EH (cell line): ENCODE results near the gene ASB7.

Experiments
- DNase-seq: peaks from one replicate; pipeline ENCODE4 v3.0.0-alpha.2; 2015; ENCODE audit warnings: low read depth

The ASB7 gene

GRCh38 chr15:100597862-100598261 is 4.5 kb upstream of the ASB7 start:
- no peak for DNase-seq

- DNase-seq = no peak
Observed at GRCh38 chr15:100598655-100599054, 3.7 kb upstream of the ASB7 start.

- peak; percentile 9 for DNase-seq
Observed at GRCh38 chr15:100601163-100601562, 1.2 kb upstream of the ASB7 start.

GRCh38 chr15:100601617-100602063 is 749 bp upstream of the ASB7 start:
- DNase-seq = no peak

GRCh38 chr15:100602823-100603393 is 519 bp downstream of the ASB7 start:
- peak; percentile 41 for DNase-seq

GRCh38 chr15:100612539-100612938 is 10.2 kb downstream of the ASB7 start:
- no peak for DNase-seq

- no peak for DNase-seq
Observed at GRCh38 chr15:100613208-100613607, 10.8 kb downstream of the ASB7 start.

- no peak for DNase-seq
Observed at GRCh38 chr15:100614336-100614735, 11.9 kb downstream of the ASB7 start.

GRCh38 chr15:100614918-100615317 is 12.5 kb downstream of the ASB7 start:
- no peak for DNase-seq

- DNase-seq = no peak
Observed at GRCh38 chr15:100615801-100616200, 13.4 kb downstream of the ASB7 start.

GRCh38 chr15:100616700-100617099 is 14.3 kb downstream of the ASB7 start:
- no peak for DNase-seq

- peak; percentile 78 for DNase-seq
Observed at GRCh38 chr15:100623301-100623700, 20.9 kb downstream of the ASB7 start.

- DNase-seq = peak; percentile 75
Observed at GRCh38 chr15:100627789-100628395, 25.5 kb downstream of the ASB7 start.

- peak; percentile 56 for DNase-seq
Observed at GRCh38 chr15:100628746-100629145, 26.4 kb downstream of the ASB7 start.

GRCh38 chr15:100631831-100632230 is 29.4 kb downstream of the ASB7 start:
- DNase-seq = no peak

- DNase-seq = no peak
Observed at GRCh38 chr15:100633763-100634075, 31.3 kb downstream of the ASB7 start.

GRCh38 chr15:100635406-100636071 is 33.1 kb downstream of the ASB7 start:
- DNase-seq = no peak

- no peak for DNase-seq
Observed at GRCh38 chr15:100638177-100638730, 35.9 kb downstream of the ASB7 start.

- DNase-seq = no peak
Observed at GRCh38 chr15:100642213-100642949, 40.0 kb downstream of the ASB7 start.

GRCh38 chr15:100642950-100643338 is 40.6 kb downstream of the ASB7 start:
- DNase-seq = no peak

GRCh38 chr15:100645671-100646070 is 43.3 kb downstream of the ASB7 start:
- DNase-seq = no peak

- no peak for DNase-seq
Observed at GRCh38 chr15:100648951-100649350, 46.6 kb downstream of the ASB7 start.

- DNase-seq = no peak
Observed at GRCh38 chr15:100650685-100651084, 48.3 kb downstream of the ASB7 start.
